ENCODE results near the gene HERPUD1.
"Not testable (repeated sequence)": the region's sequence is repeated elsewhere in the genome, so short reads cannot be mapped to it uniquely, and the experiment has no call there.

The HERPUD1 gene

DNA sequence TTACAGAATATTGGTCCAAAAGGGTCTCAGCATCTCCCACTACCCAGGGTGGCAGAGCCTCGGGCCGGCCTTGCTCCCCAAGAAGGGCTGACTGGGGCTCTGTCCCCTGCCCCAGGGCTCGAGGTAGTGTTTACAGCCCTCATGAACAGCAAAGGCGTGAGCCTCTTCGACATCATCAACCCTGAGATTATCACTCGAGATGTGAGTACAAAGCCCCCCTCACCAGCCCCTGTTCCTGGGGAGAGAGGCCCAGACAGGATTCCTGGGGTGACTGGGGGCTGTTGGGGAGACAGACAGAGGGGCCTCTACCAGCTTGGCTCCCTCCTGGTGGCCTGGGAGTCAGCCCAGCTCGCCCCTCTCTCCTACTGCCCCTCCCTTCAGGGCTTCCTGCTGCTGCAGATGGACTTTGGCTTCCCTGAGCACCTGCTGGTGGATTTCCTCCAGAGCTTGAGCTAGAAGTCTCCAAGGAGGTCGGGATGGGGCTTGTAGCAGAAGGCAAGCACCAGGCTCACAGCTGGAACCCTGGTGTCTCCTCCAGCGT lies 51.3 kb downstream of the HERPUD1 start:
- no peak for DNase-seq

DNA sequence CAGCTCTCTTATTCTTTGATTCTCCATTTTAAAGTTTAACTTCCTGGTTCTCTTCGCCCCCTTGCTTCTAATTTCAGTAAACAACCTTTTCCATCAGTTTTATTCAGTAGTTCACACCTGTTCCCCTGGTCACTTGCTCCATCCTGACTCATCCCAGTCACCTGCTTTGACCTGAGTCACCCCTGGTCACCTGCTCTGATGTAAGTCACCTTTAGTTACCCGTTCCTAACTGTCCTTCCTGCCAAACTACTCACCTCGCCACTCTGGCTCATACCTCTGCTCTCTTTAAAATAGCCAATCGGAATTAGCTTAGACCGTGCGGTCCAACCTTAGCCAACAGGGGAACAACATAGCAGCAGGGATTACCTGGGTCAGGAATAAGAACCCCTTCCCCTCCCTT lies 52.7 kb downstream of the HERPUD1 start:
- no peak for DNase-seq

DNA sequence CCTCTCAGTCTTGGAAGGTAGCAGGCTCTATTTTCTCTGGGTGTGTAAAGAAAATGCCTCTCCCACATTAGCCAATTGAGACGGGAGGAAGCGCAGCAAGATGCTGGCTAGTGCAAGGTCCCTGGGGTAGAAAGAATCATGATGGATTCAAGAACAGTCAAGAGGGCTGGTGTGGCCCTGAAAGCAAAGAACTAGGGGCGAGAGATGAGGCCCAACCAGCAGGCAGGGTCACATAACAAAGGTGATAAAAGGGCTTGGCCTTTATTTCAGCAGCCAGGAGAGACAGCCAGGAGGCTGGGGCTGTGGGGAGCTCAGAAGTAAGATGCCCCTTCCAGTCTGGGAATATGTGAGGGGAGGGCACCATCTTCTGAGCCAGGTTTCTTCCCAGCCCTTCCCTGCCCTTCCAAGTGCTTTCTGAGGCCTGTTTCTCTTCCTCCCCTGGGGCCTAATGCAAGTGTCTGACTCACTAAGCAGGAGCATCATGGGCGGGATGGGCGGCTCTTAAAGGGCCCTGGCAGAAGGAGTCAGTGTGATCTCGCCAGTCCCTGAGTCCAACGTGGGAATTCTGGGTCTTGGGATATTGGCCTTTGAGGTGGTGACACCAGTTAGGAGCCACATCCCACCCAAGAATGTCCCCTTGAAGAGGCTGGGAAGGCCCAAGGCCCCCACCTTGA lies 53.5 kb downstream of the HERPUD1 start:
- DNase-seq: no peak

DNA sequence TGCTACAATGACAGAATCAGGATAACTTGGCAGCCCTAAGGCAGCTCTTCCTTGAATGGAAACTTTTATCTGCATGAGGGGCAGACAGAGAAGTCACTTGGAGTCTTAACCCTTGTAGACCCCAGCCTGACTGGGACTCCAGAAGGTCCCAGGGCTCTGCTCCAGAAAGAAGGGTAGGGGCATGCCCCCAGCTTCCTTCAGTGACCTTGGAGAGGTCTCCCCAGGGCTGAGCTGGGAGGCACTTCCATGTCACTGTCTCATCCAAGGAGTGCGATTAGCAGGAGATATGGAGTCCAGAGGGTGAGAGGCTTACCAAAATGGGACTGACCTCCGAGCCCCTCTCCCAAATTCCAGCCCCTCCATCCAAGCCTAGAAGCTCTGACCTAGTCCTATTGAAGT lies 54.0 kb downstream of the HERPUD1 start:
- no peak for DNase-seq

DNA sequence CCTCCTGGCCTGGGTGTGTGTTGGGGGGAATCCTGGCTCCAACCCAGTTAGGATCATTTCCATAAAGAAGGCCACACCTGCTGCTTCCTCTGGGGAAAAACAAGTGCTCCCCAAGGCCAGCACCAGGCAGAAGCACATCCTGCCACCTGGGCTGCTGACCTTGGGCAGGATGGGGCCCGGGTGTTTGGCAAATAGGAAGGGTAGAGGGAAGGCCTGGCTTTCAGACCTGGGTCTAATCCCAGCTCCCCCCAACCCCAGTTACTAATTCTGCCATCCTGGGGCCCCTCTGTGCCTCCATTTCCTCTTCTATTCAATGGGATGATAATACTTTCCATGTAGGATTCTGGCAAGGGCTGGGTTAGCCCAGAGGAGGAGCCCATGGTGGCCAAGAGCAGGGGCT lies 54.4 kb downstream of the HERPUD1 start:
- no peak for DNase-seq

DNA sequence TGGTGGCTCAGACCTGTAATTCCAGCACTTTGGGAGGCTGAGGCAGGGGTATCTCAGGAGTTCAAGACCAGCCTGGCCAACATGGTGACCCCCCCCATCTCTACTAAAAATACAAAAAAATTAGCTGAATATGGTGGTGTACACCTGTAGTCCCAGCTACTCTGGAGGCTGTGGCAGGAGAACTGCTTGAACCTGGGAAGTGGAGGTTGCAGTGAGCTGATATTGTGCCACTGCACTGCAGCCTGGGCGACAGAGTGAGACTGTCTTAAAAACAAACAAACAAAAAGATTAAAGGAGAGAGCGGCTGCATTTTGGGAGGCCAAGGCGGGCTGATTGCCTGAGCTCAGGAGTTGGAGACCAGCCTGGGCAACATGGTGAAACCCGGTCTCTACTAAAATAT lies 55.0 kb downstream of the HERPUD1 start:
- not testable (repeated sequence) for DNase-seq

- no peak for DNase-seq
Measured at GRCh38 chr16:56987692-56988091, 55.8 kb downstream of the HERPUD1 start.

DNA sequence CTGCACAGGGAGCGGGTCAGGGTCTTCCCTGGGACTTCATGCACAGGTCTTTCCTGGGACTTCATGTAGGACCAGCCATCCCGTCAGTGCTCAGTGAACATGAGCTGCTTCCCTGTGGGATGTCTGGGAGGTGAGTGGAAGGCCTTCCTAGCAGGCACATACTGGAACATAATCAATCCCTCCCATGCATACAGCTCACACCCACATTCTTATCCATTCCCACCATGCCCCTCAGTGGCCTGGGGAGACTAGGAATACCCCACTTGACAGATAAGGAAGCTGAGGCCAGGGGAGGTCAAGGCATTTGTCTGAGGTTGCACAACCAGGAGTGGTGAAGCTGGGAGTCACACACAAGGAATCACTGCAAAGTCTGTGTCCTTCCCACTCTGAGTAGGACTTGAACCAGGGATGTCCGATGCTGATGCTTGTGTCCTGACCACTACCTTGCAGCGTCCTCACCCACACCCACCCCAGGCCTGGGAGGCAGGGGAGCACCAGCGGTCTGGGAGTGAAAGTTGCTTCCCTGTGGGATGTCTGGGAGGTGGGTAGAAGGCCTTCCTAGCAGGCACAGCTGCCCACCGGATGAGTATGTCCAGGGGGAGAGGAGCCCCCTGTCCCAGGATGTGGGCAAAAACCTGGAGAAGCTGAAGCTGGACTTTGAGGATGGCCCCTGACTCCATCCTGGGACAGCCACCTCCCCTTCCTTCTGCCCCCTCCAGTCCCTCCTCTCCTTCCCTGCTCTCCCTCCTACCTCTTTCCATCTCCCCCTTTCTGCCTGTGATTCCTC lies 56.4 kb downstream of the HERPUD1 start:
- no peak for DNase-seq

DNA sequence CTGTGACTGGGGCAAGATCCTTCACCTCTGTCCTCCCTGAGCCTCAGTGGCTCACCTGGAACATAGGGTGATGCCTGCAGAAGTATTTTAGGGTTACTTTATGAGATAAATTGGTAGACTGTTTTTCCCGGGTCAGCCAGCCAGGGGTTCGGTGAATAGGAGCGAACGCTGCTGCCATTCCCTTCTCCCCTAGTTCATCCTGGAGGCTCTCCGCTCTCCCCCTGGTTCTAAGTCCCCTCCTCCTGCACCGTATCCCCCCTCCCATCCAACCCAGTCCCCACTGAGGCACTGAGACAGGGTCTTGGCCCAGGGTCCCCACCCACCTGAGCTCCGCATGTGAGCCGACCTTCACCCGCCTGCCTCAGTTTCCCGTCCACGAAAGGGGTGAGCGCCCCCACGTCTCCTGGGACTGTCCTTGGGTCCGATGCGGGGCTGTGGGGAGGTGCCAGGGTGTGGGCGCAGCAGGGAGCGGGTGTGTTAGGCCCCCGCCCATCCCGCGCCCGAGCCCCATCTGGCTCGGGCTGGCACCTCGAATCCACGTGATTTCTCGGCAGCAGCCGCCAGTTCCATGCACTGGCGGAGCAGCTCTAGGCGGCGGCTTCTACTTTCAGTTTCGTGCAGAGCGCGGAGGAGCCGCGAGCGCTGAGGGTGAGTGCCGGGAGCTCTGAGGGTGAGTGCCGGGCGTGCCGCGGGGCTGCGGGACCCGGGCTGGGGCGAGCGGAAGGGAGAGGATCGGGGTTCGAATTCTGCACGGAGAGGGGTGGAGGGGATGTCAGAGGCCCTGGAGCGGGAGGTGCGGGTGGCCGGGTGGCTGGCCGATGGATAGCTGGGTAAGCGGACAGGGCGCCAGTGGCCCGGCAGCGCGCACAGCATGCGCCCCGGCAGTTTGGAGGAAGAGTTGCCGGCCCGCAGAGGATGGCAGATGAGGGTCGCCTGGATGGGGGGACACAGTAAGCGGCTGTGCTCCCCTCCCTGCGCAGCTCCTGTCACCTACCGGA lies 57.3 kb downstream of the HERPUD1 start, which contains the start of gene NLRC5:
NLRC5 (plus strand) TSS at position 610 of the 998 bp plus-strand sequence. CDS start 31,156 bp downstream, outside the sequence.
- DNase-seq: peak; percentile 71

GRCh38 chr16:56989988-56990387 lies 58.0 kb downstream of the HERPUD1 start:
- no peak for DNase-seq

GRCh38 chr16:56990407-56991286 lies 58.7 kb downstream of the HERPUD1 start:
- no peak for DNase-seq

DNA sequence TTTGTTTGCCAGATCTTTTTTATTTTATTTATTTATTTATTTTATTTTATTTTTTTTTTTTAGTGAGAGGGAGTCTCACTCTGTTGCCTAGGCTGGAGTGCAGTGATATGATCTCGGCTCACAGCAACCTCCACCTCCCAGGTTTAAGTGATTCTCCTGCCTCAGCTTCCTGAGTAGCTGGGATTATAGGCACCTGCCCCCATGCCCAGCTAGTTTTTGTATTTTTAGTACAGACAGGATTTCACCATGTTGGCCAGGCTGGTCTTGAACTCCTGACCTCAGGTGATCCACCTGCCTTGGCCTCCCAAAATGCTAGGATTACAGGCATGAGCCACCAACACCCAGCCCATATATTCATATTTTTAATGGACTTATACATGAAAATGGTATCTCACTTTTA lies 60.5 kb downstream of the HERPUD1 start:
- not testable (repeated sequence) for DNase-seq

- no peak for DNase-seq
Measured at GRCh38 chr16:56993204-56993603, 61.3 kb downstream of the HERPUD1 start.

GRCh38 chr16:56994311-56994710 lies 62.4 kb downstream of the HERPUD1 start:
- DNase-seq: no peak

All from NCI-H2107 (cell line).